HG02678 (cell line): Measurements from ENCODE around the gene TMEM147.

Experiments
- ATAC-seq: cut with Tn5 transposase; IDR thresholded peaks from one replicate; pipeline ENCODE4 v1.9.1; 2021; ENCODE audit warnings: mild to moderate bottlenecking, moderate library complexity; ENCODE audit not compliant: unreplicated experiment

TMEM147 gene, protein sequence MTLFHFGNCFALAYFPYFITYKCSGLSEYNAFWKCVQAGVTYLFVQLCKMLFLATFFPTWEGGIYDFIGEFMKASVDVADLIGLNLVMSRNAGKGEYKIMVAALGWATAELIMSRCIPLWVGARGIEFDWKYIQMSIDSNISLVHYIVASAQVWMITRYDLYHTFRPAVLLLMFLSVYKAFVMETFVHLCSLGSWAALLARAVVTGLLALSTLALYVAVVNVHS

DNA sequence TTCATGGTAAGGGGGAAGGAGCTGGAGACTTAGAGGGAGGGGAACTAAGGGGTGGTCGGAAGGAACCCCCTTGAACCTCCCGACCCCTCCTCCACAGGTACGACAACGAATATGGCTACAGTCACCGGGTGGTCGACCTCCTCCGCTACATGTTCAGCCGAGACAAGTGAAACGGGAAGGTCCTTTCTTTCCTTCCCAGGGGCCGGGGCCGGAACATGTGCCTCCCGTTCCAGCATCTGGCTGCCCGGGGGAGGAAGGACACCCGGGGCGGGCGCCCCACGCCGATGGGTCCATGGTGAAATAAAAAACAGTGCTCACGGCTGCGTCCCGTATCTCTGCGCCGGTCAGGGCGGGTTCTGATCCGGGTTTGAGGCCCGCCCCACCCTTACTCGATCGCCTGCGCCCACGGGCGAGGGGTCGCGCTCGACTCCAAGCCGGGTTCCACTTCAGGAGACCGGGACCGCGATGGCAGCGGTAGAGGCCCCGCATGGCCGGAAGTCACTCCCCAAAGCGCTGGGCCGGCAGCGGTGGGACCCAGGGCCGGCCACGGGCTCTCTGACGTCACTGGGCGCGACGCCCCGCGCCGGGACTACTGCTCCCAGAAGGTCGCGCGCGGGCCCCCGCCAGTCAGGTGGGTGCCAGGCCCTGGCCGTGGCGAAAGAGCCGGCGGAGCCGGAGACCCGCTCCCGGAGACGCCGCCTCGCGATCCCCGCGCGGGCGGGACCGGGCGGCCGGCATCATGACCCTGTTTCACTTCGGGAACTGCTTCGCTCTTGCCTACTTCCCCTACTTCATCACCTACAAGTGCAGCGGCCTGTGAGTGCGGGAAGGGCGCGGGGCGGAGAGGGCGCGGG lies at the start of gene TMEM147:
Gene TMEM147, plus strand, starts transcription at position 626 of the 854 bp plus-strand sequence. Its CDS starts 114 bp downstream, at position 740.
- ATAC-seq, result peak; percentile 79

DNA sequence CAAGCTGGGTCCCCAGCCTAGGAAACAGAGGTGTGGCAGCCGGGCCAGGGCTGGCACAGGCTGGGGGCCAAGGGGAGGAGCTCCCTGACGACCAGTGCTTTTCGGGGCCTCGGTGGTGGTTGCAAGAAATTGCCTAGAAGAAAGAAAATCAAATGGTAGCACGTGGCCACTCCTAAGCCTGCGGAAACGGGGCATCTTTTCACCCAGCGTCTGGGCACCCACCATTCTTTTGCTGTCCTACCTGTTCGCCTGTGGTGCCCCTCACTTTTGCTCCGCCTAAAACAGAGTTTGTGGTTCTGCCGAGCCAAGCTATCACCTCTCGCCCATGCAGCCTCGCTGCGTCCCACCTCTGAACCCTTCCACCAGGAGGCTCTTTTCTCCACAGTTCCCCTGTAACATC lies 48.0 kb upstream of the TMEM147 start:
- ATAC-seq, result no peak

DNA sequence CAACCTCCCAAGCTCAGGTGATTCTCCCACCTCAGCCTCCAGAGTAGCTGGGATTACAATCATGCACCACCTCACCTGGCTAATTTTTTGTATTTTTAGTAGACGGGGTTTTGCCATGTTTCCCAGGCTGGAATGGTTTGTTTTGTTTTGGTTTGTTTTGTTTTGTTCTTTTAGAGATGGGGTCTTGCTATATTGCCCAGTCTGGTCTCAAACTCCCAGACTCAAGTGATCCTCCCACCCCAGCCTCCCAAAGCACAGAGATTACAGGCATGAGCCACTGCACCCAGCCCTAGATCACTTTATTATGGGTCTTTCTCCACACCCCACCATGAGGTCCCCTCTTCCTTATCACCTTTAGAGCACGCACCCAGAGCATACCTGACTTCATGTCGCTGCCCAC lies 47.2 kb upstream of the TMEM147 start:
- ATAC-seq, result no peak

DNA sequence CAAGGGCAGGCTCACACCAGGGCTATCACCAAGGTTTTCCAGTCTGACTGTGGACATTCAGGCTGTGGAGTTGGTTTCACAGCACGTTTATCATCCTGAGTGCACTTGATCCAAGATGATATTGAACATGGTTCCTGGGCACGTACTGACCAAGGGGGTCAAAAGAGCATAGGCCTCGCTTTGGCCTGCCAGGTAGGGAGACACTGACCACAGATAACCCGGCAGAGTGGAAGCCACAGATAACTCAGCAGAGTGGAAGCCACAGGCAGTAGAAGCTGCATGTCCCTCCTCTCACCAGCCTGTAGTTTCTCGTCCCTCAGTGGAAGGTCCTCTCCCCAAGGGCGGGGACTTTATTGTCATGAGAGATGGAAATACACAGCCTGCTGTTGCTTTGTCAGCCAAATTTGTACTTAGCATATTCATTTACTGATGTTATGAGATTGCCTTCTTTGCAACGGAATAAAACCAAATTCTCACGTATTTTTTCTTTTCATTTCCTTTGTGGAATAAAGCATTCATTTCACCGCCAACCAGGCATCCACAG lies 46.4 kb upstream of the TMEM147 start:
- ATAC-seq, result no peak

DNA sequence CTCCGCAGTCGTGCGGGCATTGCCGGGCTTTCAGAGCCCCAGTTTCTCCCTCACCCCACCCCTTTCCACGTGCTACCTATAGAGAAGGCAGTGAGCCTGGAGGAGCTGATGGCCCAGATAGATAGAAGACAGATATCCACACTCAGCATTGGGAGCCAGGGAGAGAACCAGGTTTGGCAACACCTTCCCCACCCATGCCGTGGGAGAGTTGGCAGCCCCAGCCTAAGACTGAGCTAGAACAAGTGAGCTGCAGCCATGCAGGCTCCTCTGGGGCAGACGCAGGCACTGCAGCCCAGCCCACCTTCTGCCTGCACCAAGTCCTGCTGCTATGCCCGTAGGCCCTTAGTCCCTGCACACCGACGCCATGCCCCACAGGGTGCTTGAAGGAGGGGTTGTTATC lies 44.8 kb upstream of the TMEM147 start:
- ATAC-seq, result no peak

DNA sequence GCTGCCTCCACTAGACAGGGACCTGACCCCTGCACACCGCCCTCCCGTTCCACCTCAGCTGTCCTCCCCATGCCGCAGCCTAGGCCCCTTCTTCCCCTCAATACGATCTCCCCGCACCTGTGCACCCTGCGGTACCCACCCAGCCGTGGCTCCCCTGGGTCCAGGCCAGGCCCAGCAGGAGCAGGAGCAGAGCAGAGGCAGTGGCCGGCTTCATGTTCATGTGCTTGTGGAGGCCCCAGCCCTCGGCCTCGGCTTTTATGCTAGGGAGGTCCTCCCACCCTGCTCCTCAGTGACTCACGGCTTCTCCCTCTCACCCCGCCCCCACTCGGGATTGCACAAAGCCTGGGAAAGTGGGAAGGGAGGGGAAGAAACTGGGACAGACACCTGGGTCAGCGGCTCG lies 43.7 kb upstream of the TMEM147 start:
- no peak for ATAC-seq

DNA sequence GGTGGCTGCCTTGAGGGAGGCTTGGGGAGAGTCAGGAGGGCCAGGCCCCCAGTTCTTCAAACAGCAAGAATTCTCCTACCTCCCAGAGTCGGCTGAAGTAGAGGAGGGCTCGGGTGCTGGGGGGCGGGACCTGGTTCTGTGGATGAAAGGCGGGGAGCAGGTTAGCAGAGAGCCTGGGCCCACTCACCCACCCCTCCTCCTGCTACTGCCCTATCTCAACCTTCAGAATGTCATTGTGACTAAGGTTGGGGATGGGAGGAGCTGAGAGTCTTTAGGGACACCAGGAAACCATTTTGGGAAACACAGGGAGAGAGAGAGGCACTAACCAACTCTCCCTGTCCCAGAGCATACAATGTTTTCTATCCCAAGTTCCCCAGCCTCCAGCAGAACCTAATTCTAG lies 42.7 kb upstream of the TMEM147 start:
- no peak for ATAC-seq

DNA sequence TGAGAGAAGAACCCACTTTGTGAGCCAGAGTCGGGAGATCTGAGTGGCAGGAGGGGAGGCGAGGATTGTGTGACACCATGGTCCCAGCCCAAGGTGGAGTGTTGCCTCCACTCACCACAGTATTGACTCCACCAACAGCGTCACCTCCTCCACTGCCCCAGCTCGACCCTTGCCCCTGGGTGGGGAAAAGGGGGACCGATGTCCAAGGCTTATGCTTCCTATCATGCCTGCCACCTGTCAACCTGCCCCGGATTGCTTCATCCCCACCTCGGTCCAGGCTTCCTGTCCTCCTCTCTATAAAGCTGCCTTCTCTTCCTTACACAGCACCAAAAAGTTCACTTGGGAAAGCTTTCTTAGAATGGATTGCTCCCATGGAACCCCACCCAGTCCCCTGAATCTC lies 39.4 kb upstream of the TMEM147 start:
- no peak for ATAC-seq

DNA sequence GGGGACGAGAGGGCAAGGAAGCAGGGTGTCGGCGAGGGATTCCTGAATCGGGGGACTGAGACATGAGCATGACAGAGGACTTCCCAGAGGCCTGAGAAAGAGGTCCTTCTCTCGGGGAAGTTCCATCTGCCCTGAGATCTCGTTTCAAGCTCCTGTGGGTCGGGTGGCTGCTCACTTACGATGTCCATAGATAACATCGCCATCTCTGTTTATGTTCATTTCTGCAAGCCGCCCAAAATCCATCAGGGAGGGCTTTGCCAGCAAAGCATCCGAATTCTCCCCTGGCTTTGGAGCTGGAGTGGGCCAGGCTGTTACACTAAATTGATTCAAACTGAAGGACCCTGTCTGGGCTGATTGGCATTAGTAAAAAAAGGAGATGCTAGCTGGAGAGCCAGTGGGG lies 37.9 kb upstream of the TMEM147 start:
- ATAC-seq, result no peak

DNA sequence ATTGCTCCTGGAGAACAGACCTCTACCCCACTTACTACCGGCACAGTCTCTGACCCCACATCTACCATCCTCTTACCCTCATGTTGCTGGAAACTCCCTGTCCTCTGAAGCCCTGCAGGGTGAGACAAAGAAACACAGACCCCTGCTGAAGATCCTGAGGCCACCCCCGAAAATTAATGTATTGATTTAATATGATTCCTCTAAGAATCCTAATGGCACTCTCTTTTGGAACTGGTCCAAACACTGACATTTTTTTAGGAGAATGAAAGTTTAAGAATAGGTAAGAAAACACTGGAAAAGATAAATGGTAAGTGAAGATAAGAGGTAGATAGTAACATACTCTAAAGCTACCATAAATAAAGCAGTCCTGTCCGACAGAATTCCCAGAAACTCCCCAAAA lies 37.3 kb upstream of the TMEM147 start:
- no peak for ATAC-seq

DNA sequence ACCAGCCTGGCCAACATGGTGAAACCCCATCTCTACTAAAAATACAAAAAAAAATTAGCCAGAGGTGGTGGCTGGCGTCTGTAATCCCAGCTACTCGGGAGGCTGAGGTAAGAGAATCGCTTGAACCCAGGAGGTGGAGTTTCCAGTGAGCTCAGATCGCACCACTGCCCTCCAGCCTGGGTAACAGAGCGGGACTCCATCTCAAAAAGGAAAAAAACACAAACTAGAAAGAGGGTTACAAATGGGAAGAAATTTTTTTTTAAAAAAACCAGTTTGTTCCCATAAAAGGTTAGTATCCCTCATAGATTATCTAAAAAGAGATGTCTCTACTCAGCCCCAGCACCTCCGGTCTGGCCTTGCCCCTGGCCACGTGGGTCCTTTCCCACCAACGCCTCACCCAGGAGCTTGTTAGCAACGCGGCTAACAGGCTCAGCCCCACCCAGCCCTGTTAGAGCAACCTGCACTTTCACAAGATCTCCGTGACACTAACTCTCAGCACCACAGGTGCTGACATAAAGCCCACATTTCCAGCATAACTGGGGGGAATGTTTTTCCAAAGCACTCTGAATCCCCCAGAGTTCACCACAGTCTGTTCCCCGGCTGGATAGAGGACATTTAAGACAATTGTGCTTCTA lies 36.3 kb upstream of the TMEM147 start:
- no peak for ATAC-seq

DNA sequence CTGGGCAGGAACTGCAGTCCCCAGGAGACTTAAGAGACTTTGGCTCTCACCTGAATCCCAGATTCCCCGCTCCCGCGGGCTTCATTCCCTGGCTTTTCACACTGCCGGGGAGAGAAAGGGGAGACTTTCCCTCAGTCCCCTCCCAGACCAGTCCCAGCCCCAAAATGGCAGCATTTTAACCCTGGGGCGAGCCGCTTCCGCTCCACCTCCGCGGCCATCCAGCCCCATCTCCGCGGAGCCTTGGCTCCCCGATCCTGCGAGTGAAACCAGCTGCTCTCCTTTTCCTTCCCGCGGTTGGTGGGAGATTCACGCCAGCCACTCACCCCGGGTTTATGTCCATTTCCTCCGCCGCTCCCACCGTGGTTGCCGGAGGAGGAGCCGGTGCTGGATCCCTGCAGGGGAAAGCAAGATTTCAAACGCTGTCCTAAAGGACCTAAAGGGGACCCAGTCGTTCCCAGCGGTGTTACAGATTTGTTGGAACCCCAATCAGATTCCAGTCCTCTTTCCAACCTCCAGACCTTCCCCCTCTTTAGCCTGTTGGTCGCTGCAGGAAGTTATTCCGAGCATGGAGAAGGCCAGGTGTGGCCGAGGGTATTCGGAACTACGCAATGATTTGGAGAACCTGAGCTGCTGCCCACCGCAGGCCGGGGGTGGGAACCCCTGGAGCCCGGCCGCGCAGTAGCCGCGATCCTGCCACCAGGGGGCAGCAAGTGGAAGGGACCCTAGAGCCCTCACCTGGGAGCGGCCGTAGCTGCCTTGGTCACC lies 35.4 kb upstream of the TMEM147 start:
- ATAC-seq, result no peak

DNA sequence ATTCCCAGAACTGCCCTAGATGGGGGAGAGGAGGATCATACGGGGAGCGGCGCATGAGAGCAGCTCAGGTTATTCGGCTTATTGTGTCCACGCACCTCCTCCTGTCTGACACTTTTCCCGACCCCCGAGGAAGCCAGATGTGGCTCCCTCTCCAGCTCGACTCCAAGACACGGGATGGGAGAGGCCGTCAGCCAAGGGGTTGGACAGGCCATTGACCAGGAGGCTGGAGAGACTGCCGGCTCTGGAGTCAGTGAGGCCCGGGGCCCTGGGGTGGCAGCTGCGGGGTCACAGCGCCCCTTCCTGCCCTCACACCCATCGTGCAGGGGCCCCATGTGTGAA lies 34.8 kb upstream of the TMEM147 start:
- no peak for ATAC-seq

DNA sequence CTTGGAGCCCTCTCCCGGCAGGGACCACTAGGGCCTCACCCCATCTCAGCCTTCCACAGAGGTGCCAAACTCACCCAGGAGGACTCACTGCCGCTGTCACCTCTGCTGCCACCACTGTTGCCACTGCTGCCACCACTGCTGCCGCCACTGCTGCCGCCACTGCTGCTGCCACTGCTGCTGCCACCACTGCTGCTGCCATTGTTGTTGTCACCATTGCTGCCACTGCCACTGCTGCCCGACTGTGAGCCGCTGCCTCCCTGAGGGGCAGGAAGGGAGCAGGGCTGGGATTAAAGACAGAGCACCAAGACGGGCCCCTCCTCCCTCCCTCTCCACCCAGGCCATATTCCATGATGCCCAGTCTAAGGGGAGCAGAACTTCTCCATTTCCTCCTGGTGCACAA lies 34.1 kb upstream of the TMEM147 start:
- ATAC-seq, result no peak

DNA sequence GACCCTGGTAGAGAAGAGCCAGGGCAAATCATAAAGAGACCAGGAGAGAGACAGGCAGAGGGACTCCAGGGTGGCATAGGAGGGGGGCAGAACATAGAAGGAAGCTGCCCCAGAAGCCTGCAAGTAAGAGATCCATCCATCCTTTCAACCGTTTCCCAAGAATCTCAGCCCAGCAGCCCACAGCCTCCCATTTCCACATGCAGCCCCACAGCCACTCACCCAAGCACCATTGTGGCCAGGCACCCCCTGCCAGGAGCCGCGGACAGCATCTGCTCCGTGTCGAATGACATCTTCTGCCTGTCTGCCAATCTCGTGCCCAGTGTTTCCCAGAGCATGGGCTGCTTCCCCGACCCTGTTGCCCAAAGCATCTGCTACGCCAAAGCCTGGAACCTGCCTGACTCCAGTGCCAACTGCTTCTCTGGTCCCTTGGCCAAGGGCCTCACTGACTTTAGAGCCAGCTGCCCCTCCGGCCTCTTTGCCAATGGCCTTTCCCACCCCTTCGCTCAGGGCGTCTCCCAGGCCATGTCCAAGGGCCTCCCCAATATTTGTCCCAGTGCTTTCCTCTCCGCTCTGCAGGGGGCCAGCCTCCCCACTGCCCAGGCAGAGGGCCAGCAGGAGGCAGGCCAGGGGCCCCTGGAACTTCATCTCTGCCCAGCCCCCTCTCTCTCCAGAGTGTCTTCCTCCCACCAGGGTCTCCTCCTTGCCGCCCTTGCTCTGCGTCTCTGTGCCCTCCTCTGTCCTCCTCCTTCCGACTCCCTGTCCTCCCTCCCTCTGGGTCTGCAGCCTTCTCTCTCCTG lies 32.4 kb upstream of the TMEM147 start:
- ATAC-seq, result no peak

DNA sequence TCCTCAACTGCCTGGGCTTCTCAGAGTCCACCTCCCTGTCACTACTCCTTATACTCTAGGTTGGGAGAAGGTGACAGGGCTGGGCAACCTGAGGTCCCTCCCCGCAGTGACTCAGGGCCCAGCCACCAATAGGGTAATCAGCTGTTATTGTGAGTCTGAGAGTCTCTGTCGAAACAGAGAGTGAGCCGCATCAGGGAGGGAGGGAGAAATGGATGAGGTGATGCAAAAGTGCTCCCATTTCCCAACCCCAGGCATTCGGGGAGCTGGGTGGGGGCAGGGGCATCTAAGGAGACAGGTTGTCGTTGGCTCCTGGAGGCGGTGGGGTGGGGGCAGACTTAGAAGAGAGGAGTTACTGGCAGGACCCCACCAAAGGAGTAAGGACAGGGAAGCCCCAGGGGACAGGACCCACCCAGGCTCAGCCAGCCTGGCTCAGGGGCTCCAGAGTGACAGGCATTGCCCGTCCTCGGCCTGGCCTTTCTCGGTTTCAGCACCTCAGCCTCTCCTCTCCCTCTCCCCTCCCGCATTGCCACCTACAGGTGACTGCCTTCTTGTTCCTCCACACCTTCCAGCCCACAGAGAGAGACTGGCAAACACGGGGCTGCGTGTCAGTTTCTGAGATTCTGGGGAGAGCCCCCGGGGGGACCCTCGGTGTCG lies 31.7 kb upstream of the TMEM147 start, which contains the start of gene DMKN:
Gene DMKN, minus strand, starts transcription at position 22 of the 654 bp plus-strand sequence. CDS start 174 bp downstream, outside the sequence.
- no peak for ATAC-seq

DNA sequence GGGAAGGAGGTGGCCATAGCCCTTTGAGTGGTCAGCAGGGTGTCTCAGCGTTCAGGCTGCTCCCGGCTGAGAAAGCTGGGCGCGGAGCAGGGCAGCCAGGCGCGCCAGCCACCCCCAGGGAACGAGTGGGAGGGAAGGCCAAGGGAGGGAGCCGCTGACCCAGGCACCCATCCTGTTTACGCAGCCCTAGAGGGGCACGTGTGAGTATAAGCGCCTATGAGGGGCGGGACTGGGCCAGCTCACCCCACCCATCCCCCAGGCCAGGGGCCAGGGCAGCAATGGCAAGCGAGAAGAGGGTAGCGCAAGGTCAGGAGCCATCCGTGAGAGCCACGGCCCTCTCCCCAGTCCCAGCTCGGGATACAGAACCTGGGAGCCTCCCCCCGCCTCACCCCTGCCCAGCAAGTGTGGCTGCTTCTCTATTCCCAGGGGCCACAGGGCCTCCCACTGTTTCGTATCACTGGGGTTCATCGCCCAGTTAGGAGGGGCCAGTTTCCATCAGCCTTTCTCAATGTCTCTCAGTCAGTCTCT lies 31.1 kb upstream of the TMEM147 start:
- no peak for ATAC-seq

DNA sequence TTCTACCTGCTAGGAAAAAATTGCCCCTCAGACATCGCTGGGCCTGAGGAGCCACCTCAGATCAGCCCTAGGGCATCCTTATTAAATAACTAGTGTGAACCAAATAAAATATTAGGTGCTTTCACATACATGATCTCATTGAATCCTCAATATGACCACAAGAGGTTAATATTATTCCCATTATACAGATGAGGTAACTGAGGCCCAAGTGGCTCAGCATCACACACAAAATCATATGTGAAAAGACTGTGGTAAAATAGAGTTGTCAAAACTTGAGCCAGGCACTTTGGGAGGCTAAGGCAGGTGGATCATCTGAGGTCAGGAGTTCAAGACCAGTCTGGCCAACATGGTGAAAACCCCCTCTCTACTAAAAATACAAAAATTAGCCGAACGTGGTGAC lies 29.1 kb upstream of the TMEM147 start:
- no peak for ATAC-seq

DNA sequence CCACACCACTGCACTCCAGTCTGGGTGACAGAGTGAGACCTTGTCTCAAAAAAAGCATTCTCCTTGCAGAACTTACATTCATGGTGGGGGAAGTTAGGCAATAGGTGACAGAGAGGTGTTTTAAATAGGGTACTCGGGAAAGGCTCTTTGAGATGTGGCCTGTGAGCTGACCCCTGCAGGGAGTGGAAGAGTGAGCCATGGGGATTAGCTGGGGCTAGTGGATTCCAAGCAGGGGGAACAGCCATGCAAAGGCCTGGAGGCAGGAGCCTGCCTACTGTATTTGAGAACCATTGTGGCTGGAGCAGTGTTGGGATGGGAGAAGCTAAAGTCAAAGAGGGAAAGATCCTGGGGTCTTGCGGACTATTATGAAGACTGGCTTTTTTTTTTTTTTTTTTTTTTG lies 28.1 kb upstream of the TMEM147 start:
- no peak for ATAC-seq
